HepG2 (cell line): ENCODE results near the gene MRPL39. TPM values are rescaled to one million over a fixed set of nuclear protein-coding genes. Genes with fewer than 3 reads are reported as not detected.

ENCODE experiments used
- BORCS8-MEF2B ChIP-seq: sonication (generic); formaldehyde crosslinking; IDR thresholded peaks from 2 replicates; pipeline ENCODE4 v1.8.0; 2022; ENCODE audit warnings: mild to moderate bottlenecking, missing genetic modification reagents
- CEBPB ChIP-seq: IDR thresholded peaks from 2 replicates; pipeline ENCODE4 v1.6.1; 2011; ENCODE audit warnings: low read depth, low read length, improper control_type of control experiment, borderline replicate concordance
- CEBPZ ChIP-seq: IDR thresholded peaks from 2 replicates; pipeline ENCODE4 v1.6.1; 2012; ENCODE audit warnings: low read length, improper control_type of control experiment
- FOXA3 ChIP-seq: IDR thresholded peaks from 2 replicates; pipeline ENCODE4 v1.6.1; 2016; ENCODE audit warnings: missing genetic modification reagents, missing compliant biosample characterization
- GATAD2A ChIP-seq: IDR thresholded peaks from 2 replicates; pipeline ENCODE4 v1.6.1; 2016
- GLI4 ChIP-seq: sonication (generic); formaldehyde crosslinking; IDR thresholded peaks from 2 replicates; pipeline ENCODE4 v1.5.1; 2020; ENCODE audit warnings: missing genetic modification reagents, mild to moderate bottlenecking, moderate library complexity, borderline replicate concordance
- KDM6A ChIP-seq: IDR thresholded peaks from 2 replicates; pipeline ENCODE4 v1.6.1; 2016; ENCODE audit warnings: low read depth
- MED13 ChIP-seq: sonication (generic); formaldehyde crosslinking; IDR thresholded peaks from 2 replicates; pipeline ENCODE4 v1.5.0; 2020; ENCODE audit warnings: missing genetic modification reagents
- NCOA5 ChIP-seq: sonication (generic); formaldehyde crosslinking; IDR thresholded peaks from 2 replicates; pipeline ENCODE4 v1.4.0; 2020; ENCODE audit warnings: missing genetic modification reagents
- PHF8 ChIP-seq: sonication (generic); formaldehyde crosslinking; IDR thresholded peaks from 2 replicates; pipeline ENCODE4 v1.5.0; 2020; ENCODE audit warnings: missing genetic modification reagents
- SOX13 ChIP-seq, 3 experiments: fragments of 450-650 bp in 1 of 3; sonication (generic) in 1 of 3; formaldehyde crosslinking in 1 of 3; IDR thresholded peaks in 2 of 3; conservative IDR thresholded peaks in 1 of 3; 2 replicates each; pipeline versions ENCODE4 v1.5.0 to v1.6.1; 2016 to 2020; ENCODE audit warnings: antibody characterized with exemption in 1 of 3, mild to moderate bottlenecking in 1 of 3, missing compliant biosample characterization in 1 of 3, missing genetic modification reagents in 1 of 3, moderate library complexity in 1 of 3
- THAP11 ChIP-seq: IDR thresholded peaks from 2 replicates; pipeline ENCODE4 v1.6.1; 2016; ENCODE audit warnings: missing biosample characterization, missing genetic modification reagents
- ZMYM3 ChIP-seq: sonication (generic); formaldehyde crosslinking; IDR thresholded peaks from 2 replicates; pipeline ENCODE4 v1.5.1; 2020; ENCODE audit warnings: mild to moderate bottlenecking, missing genetic modification reagents
- ZNF34 ChIP-seq: sonication (generic); formaldehyde crosslinking; IDR thresholded peaks from 2 replicates; pipeline ENCODE4 v1.4.0; 2020; ENCODE audit warnings: mild to moderate bottlenecking, missing genetic modification reagents, borderline replicate concordance
- ZNF547 ChIP-seq: sonication (generic); formaldehyde crosslinking; IDR thresholded peaks from 2 replicates; pipeline ENCODE4 v1.5.1; 2020; ENCODE audit warnings: mild to moderate bottlenecking, missing genetic modification reagents
- ZNF660 ChIP-seq: sonication (generic); formaldehyde crosslinking; IDR thresholded peaks from 2 replicates; pipeline ENCODE4 v1.5.1; 2020; ENCODE audit warnings: mild to moderate bottlenecking, low read depth, missing genetic modification reagents, borderline replicate concordance
- ZNF883 ChIP-seq: sonication (generic); formaldehyde crosslinking; IDR thresholded peaks from 2 replicates; pipeline ENCODE4 v1.5.1; 2020; ENCODE audit warnings: mild to moderate bottlenecking, missing genetic modification reagents; ENCODE audit errors: not compliant biosample characterization
- polyA plus RNA-seq, 8 experiments: library from polyadenylated mRNA; depleted of rRNA in 3 of 8; stranded (reverse) in 7 of 8; unstranded in 1 of 8; fragments of >200 nt; fragmentation: Illumina TruSeq in 4 of 8; extraction: Trizol in 4 of 8; gene quantifications; 2 replicates each; pipeline versions ENCODE4 v1.2.1 to v1.2.3, GENCODE V29; 2011 to 2016; ENCODE audit warnings: low read depth in 4 of 8, missing spikeins in 1 of 8, mixed read lengths in 1 of 8; ENCODE audit not compliant: insufficient read depth in 1 of 8
- total RNA-seq, 5 experiments: library from RNA; depleted of rRNA; stranded (reverse); fragments of >200 nt; fragmentation: Illumina TruSeq; extraction: Trizol; gene quantifications; 2 replicates each; pipeline ENCODE4 v1.2.3, GENCODE V29; 2016; ENCODE audit warnings: low read depth in 1 of 5
- TF ChIP-seq, protein P1 (sequence below): sonication (generic); formaldehyde crosslinking; conservative IDR thresholded peaks from 2 replicates; pipeline ENCODE4 v1.8.1; 2023; ENCODE audit warnings: missing genetic modification reagents
- TF ChIP-seq, protein P2 (sequence below), 2 experiments: sonication (generic) in 1 of 2; formaldehyde crosslinking in 1 of 2; IDR thresholded peaks; 2 replicates each; pipeline versions ENCODE4 v1.4.0 to v1.6.1; 2018 to 2020; ENCODE audit warnings: missing genetic modification reagents in 2 of 2, borderline replicate concordance in 1 of 2, low read depth in 1 of 2, mild to moderate bottlenecking in 1 of 2, missing biosample characterization in 1 of 2
- TF ChIP-seq, protein P3 (sequence below): sonication (generic); formaldehyde crosslinking; IDR thresholded peaks from 2 replicates; pipeline ENCODE4 v1.4.0; 2020; ENCODE audit warnings: missing genetic modification reagents
- TF ChIP-seq, protein P4 (sequence below): sonication (generic); formaldehyde crosslinking; IDR thresholded peaks from 2 replicates; pipeline ENCODE4 v1.4.0; 2020; ENCODE audit warnings: missing genetic modification reagents

Gene MRPL39
- total and polyA plus RNA-seq, 2 of the 13 experiments (the other 11 are each of a cell fraction or from before 2014, with no cell fraction given) = 29.1 to 91.2 TPM

DNA sequence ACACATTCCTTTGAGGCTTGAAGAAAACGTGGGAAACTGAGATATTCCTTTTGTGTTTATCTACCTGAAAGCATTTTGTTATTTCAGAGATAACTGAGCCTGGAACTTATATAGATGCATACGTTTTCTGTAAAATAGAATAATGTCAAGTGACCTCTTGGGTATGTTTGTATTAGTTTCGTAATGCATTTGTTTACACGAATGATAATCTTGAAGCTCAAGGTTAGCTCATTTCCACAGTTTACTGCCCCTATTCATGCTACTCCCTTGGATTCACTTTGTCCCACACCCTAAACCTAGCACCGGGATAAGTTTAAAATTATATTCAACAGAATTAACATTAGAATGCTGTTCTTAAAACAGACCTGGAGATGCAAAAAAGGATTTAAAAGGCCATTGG, 54.4 kb downstream of the MRPL39 start (continued):
- TF ChIP-seq, protein P1, sequence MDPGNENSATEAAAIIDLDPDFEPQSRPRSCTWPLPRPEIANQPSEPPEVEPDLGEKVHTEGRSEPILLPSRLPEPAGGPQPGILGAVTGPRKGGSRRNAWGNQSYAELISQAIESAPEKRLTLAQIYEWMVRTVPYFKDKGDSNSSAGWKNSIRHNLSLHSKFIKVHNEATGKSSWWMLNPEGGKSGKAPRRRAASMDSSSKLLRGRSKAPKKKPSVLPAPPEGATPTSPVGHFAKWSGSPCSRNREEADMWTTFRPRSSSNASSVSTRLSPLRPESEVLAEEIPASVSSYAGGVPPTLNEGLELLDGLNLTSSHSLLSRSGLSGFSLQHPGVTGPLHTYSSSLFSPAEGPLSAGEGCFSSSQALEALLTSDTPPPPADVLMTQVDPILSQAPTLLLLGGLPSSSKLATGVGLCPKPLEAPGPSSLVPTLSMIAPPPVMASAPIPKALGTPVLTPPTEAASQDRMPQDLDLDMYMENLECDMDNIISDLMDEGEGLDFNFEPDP = no peak
- TF ChIP-seq, protein P2, sequence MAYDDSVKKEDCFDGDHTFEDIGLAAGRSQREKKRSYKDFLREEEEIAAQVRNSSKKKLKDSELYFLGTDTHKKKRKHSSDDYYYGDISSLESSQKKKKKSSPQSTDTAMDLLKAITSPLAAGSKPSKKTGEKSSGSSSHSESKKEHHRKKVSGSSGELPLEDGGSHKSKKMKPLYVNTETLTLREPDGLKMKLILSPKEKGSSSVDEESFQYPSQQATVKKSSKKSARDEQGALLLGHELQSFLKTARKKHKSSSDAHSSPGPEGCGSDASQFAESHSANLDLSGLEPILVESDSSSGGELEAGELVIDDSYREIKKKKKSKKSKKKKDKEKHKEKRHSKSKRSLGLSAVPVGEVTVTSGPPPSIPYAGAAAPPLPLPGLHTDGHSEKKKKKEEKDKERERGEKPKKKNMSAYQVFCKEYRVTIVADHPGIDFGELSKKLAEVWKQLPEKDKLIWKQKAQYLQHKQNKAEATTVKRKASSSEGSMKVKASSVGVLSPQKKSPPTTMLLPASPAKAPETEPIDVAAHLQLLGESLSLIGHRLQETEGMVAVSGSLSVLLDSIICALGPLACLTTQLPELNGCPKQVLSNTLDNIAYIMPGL (CRISPR knock-in tag; IDR thresholded peaks at IDR 0.05; ENCODE audit: borderline replicate concordance in 1 of 2, low read depth in 1 of 2) = no peak
- TF ChIP-seq CEBPB (peak; percentile 45; the same call in 1 of the 2 replicates), MED13 (CRISPR knock-in tag) (no peak), ZNF883 (no peak), CEBPZ (no peak), KDM6A (CRISPR knock-in tag) (no peak), PHF8 (CRISPR knock-in tag) (no peak), ZMYM3 (CRISPR knock-in tag) (no peak), GLI4 (CRISPR knock-in tag) (no peak), ZNF34 (no peak), FOXA3 (CRISPR knock-in tag) (peak; percentile 63; the same call in 1 of the 2 replicates), NCOA5 (CRISPR knock-in tag) (no peak), THAP11 (CRISPR knock-in tag) (no peak), ZNF660 (CRISPR knock-in tag) (no peak), SOX13 (IDR thresholded peaks at IDR 0.05) (no peak), SOX13 (CRISPR knock-in tag; conservative IDR thresholded peaks at IDR 0.05 in 1 of 2, IDR thresholded peaks at IDR 0.05 in 1 of 2) (peak in 1 of 2 experiments; percentile 44; a peak in 1 of 4 replicates), ZNF547 (no peak), GATAD2A (CRISPR knock-in tag) (peak; percentile 61; the same call in 1 of the 2 replicates), BORCS8-MEF2B (CRISPR knock-in tag) (no peak)
- TF ChIP-seq, protein P3, sequence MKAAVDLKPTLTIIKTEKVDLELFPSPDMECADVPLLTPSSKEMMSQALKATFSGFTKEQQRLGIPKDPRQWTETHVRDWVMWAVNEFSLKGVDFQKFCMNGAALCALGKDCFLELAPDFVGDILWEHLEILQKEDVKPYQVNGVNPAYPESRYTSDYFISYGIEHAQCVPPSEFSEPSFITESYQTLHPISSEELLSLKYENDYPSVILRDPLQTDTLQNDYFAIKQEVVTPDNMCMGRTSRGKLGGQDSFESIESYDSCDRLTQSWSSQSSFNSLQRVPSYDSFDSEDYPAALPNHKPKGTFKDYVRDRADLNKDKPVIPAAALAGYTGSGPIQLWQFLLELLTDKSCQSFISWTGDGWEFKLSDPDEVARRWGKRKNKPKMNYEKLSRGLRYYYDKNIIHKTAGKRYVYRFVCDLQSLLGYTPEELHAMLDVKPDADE = no peak
- TF ChIP-seq, protein P4, sequence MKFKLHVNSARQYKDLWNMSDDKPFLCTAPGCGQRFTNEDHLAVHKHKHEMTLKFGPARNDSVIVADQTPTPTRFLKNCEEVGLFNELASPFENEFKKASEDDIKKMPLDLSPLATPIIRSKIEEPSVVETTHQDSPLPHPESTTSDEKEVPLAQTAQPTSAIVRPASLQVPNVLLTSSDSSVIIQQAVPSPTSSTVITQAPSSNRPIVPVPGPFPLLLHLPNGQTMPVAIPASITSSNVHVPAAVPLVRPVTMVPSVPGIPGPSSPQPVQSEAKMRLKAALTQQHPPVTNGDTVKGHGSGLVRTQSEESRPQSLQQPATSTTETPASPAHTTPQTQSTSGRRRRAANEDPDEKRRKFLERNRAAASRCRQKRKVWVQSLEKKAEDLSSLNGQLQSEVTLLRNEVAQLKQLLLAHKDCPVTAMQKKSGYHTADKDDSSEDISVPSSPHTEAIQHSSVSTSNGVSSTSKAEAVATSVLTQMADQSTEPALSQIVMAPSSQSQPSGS = no peak
